HG03196 (cell line): ENCODE results near the gene CACNA1F.
"Not testable (repeated sequence)": the region's sequence is repeated elsewhere in the genome, so short reads cannot be mapped to it uniquely, and the experiment has no call there.

Experiments used
- ATAC-seq: cut with Tn5 transposase; IDR thresholded peaks from one replicate; pipeline ENCODE4 v1.9.1; 2021; ENCODE audit not compliant: unreplicated experiment

CACNA1F gene

GRCh38 chrX:49177873-49178480 lies 55.2 kb downstream of the CACNA1F start:
- ATAC-seq, result no peak

GRCh38 chrX:49177338-49177833 lies 55.8 kb downstream of the CACNA1F start:
- ATAC-seq, result no peak

GRCh38 chrX:49176421-49177326 lies 56.5 kb downstream of the CACNA1F start:
- no peak for ATAC-seq

DNA sequence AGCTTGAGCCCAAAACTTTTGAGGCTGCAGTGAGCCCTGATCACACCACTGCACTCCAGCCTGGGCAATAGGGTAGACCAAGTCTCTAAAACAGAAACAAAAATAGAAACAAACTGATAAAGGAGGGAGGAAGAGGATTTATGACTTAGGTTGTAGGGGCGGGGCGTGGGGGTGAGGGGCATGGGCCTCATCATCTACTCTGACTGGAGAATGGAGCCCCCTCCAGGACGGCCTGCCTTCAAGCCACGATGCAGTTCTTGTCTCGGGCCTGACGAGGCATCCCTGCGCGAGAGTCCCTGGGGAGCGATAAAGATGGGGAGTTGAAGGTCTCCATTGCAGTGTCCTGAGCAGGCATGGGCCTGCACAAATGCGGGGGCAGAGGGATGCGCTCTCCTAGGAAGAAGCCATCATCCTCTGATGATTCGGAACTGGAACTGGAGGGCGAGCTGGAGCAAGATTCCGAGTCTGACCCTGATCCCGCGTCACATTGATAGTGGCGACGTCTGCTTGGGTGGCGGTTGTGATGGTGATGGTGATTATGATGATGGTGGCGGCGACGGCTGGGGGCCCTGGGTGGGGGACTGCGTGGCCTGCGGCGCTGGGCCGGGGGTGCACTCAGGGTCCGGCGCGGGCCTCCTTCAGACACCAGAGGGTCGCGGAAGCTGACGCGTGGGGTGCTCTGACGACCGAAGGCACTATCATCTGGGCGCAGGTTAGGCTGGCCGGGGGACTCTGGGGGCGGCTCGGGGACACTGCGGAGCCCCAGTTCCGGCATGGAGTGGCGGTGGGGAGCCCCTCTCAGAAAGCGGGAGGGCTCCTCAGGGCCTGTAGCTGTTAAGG lies 57.5 kb downstream of the CACNA1F start:
- ATAC-seq, result no peak

DNA sequence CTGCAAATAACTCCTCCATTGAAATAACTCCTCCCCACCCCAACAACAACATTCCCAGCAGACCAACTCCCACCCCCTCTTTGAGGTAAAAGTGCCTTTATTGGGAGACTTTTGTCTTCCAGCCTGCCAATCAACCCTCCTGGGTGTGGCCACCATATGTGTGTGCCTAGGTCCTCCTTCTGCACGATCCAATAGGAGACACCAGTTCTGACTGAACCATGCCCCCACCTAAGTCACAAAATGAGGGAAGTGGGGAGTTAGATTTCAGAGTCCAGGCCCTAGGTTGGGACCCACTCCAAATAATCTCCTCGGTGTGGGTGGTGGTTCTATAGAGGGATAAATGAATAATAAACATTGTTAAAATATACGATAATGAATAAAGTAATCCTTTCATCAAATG lies 58.4 kb downstream of the CACNA1F start:
- no peak for ATAC-seq

DNA sequence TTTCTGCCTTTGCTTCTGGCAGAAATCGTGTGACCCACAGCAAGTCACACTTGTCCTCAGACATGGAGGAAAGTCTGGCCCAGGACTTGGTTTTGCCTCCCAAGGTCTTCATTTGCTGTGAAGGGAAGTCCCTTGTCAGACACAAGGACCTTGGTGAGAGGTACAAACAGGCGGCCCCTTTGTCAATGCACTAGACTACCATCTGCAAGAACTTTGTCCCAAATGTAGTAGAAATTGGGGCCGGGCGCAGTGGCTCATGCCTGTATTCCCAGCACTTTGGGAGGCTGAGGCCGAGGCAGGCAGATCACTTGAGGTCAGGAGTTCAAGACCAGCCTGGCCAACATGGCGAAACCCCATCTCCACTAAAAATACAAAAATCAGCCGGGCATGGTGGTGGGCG lies 59.6 kb downstream of the CACNA1F start:
- ATAC-seq, result not testable (repeated sequence)

DNA sequence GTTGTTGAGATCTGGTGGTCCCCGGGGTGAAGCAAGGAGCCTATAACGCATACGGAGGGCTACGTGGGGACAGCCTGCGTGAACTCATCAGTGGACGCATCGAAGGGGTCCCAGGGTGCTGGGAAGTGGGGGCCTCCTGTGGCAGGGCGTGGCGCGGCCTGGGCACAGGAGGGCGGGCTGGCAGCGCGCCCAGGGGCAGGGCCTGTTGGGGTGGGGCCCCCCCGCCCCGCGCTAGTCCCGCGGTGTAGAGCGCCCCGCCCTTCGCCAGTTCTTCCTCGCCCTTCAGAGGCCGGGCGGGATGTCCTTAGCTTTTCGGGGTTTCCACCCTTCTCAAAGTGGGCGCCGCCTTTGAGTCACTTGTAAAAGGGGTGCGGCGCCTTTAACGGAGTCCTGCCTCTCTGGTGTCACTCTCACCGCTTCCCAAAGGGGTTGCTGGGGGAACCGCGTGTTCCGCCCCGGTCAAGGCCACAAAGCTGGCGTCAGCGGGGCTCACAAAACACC lies 60.8 kb downstream of the CACNA1F start:
- ATAC-seq, result peak; percentile 70

- ATAC-seq, result peak; percentile 37
Observed at GRCh38 chrX:49171752-49172279, 61.3 kb downstream of the CACNA1F start, which contains the start of gene PLP2. TSS of gene PLP2 (plus strand) at chrX:49171898. CDS start at chrX:49172001, 103 bp downstream.

GRCh38 chrX:49167740-49168108 lies 65.4 kb downstream of the CACNA1F start:
- no peak for ATAC-seq

DNA sequence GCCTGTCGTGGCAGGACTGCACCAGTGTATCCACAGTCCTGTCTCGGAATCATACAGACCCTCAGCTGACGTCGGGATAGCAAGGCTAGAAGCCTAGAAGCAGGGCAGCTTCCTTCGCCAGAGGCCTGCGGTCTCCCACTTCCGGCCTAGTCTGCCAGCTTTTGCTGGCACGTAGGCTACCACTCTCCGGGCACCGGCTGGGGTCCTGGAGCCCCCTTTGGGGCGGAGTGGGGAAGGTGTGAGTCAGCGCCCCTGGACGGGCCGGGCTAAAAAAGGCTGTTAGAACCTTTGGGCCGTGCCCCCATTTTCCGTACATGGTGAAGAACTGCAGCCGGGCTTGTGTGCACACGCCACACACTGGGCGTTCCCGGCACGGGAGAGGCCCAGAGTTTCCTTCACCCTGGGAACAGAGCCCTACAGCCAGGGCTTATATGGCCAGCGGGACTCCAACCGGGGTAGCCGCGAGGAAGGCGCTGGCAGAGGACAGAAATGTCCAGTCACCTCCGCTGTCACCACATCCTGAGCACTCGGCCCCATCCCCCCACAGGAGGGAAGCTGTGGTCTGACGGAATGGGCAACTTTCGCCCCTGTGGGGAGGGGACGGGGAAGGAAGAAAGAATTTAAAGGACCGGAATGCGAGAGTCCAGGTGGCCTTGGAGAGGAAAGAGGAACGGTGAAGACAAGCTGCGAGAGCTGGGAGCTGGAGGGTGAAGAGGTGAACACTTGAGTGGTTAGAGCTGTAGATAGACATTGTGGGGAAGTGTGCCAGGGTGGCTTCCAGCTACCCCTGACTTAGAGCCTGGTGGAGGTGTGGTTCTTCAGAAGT lies 66.0 kb downstream of the CACNA1F start:
- ATAC-seq, result peak; percentile 31

DNA sequence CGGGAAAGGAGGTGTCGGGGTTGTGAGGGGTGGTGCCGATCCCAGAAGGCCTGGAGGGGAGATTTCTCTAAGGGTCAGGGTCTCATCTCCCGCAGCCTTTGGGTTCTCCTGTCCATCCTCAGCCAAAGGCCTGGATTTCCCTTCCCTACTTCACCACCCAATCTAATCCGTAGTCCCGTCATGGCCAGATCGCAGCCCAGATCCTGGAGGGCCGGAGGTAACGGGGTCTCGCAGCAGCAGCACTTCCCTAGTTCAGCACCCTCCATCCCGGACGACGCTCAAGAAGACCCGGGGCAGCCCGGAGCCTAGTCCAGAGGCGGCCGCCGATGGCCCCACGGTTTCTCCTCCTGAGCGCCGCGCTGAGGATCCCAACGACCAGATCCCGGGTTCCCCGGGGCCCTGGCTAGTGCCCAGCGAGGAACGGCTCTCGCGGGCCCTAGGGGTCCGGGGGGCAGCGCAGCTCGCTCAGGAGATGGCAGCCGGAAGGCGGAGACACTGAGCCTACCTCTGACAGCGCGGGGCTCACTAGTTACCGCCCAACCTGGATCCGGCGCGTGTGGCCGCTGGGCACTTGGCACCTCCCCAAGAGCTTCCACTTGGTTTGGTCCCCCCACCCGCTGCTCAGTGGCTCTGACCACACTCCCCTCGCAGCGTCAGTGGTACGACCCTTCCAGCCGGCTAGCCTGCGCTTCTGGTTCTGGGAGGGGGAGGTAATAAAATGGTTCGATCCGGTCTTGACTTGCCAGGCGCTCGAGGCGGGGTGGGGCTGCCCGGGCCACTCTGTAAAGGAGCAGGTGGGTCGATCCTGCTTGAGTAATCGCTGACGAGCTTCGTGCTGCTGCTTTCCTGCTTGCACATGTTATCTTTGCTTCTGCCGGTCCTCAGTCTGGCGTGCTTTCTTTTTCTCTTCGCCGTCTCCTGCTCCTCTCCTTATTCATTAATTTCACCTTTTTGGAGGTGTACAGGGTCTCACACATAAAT lies 66.9 kb downstream of the CACNA1F start:
- ATAC-seq, result peak; percentile 40

DNA sequence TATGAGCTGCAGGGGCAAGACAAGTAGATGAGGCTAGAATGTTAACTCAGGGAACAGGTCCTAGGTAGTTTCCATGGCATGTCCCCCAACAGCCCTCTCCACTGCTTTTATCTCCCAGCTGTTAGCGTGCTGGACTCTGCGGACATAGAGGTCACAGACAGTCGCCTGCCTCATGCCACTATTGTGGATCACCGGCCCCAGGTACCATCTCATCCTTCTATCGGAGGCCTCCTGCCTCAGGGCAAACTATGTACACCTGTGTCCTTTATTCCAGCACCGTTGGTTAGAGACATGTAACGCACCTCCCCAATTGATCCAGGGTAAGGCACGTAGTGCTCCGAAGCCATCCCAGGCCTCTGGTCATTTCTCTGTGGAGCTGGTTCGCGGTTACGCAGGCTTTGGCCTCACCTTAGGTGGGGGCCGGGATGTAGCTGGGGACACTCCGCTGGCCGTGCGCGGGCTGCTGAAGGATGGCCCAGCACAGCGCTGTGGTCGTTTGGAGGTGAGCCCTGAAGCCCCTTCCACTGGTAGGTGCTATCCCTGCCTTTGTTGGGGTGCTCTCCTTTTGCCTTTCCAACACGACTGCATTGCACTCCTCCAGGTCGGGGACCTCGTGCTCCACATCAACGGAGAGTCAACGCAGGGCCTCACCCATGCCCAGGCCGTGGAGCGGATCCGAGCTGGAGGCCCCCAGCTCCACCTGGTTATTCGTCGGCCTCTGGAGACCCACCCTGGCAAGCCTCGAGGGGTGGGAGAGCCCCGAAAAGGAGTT lies 68.4 kb downstream of the CACNA1F start:
- ATAC-seq, result no peak

- peak; percentile 35 for ATAC-seq
Observed at GRCh38 chrX:49163555-49164419, 69.4 kb downstream of the CACNA1F start.

DNA sequence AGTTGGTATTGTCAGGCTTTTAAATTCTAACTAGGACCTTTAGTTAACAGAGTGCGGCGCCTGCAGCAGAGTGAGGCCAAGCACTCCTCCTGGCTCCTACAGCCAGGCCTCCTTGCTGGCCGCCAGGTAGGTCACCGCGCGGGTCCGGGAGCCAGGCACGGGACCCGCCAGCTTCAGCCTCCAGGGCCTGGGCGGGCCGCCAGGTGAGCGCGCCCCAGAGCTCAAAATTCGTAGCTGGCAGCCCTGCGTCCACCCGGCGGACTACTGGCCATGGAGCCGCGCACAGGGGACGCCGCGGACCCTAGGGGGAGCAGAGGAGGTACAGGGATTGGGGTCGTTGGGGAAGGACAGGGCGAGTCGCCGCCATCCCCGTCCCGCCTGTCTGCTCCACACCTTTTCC lies 70.5 kb downstream of the CACNA1F start, which contains the start of gene MAGIX:
TSS of gene MAGIX (plus strand) at position 139 of the 400 bp plus-strand sequence. CDS start at position 271, 132 bp downstream.
- no peak for ATAC-seq

GRCh38 chrX:49161632-49162031 lies 71.5 kb downstream of the CACNA1F start:
- ATAC-seq, result no peak

- no peak for ATAC-seq
Observed at GRCh38 chrX:49160908-49161307, 72.2 kb downstream of the CACNA1F start.

DNA sequence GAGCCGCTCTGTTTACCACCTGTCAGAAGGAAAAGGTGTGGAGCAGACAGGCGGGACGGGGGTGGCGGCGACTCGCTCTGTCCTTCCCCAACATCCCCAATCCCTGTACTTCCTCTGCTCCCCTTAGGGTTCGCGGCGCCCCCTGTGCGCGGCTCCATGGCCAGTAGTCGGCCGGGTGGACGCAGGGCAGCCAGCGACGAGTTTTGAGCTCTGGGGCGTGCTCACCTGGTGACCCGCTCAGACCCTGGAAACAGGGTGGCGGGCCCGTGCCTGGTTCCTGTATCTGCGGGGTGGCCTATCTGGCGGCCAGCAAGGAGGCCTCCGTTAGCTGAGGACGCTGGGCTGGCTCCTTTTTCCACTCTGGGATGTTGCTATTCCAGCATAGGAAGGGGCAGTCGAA lies 75.9 kb downstream of the CACNA1F start:
- ATAC-seq, result no peak
